ENCODE results near the gene ACAP1.

- peak; percentile 43 for TF ChIP-seq CTCF (IDR thresholded peaks at IDR 0.05; ENCODE audit: low read depth, low read length)
- TF ChIP-seq EZH2phosphoT487 (IDR thresholded peaks at IDR 0.05; ENCODE audit: low read depth), result no peak
These were observed 16.2 kb downstream of the ACAP1 start for GRCh38 chr17:7352503-7352889.
